Measurements from ENCODE around the gene TMEM229B. TPM values are rescaled to one million over a fixed set of nuclear protein-coding genes. Genes with fewer than 3 reads are reported as not detected.
A peak's percentile ranks its signal among the peaks of the same experiment; 100 is the strongest.

The TMEM229B gene
- polyA plus RNA-seq, 4 donors, result 6.5 to 27.5 (median 11.4) TPM

GRCh38 chr14:67490196-67490595 lies 1.7 kb upstream of the TMEM229B start:
- Histone ChIP-seq H3K4me1 (ENCODE audit: control insufficient read depth in 3 of 3, insufficient read depth in 2 of 3, low read depth in 1 of 3, low read length in 2 of 3) (peaks cover 0 to 2% (median 0%) of the 10 kb centered on the region in 3 donors), H3K4me3 (ENCODE audit: low read depth in 1 of 3, low read length in 3 of 3) (no peak overlapping the region), H3K27ac (ENCODE audit: low read depth in 1 of 3, low read length in 2 of 3) (no peak overlapping the region), H3K27me3 (ENCODE audit: control insufficient read depth in 3 of 3, insufficient read depth in 3 of 3, low read length in 3 of 3) (no peaks in the 10 kb centered on the region), H3K36me3 (ENCODE audit: control insufficient read depth in 3 of 3, insufficient read depth in 2 of 3, low read depth in 1 of 3, low read length in 3 of 3) (peaks cover 0 to 27% (median 2%) of the 10 kb centered on the region in 3 donors), H3K9me3 (ENCODE audit: control insufficient read depth in 2 of 2, insufficient read depth in 1 of 2, low read depth in 1 of 2, low read length in 1 of 2) (peaks cover 0 to 21% of the 10 kb centered on the region in 2 donors)
- WGBS, 3 donors, result 78 to 94% (median 85%) methylated on average over 4 of the region's 4 CpGs
- DNase-seq (no peak), FAIRE-seq (no peak)

GRCh38 chr14:67487332-67487731 lies 1.2 kb downstream of the TMEM229B start:
- Histone ChIP-seq H3K27ac (ENCODE audit: low read depth in 1 of 3, low read length in 2 of 3) (no peak overlapping the region), H3K9me3 (ENCODE audit: control insufficient read depth in 2 of 2, insufficient read depth in 1 of 2, low read depth in 1 of 2, low read length in 1 of 2) (no peaks in the 10 kb centered on the region), H3K27me3 (ENCODE audit: control insufficient read depth in 3 of 3, insufficient read depth in 3 of 3, low read length in 3 of 3) (no peaks in the 10 kb centered on the region), H3K4me3 (ENCODE audit: low read depth in 1 of 3, low read length in 3 of 3) (no peak overlapping the region), H3K36me3 (ENCODE audit: control insufficient read depth in 3 of 3, insufficient read depth in 2 of 3, low read depth in 1 of 3, low read length in 3 of 3) (peaks cover 0 to 40% (median 2%) of the 10 kb centered on the region in 3 donors), H3K4me1 (ENCODE audit: control insufficient read depth in 3 of 3, insufficient read depth in 2 of 3, low read depth in 1 of 3, low read length in 2 of 3) (peaks cover 0 to 4% (median 4%) of the 10 kb centered on the region in 3 donors)
- 77 to 91% (median 84%) methylated on average over 4 of the region's 4 CpGs for WGBS, 3 donors
- FAIRE-seq, result no peak
- DNase-seq, result no peak

- 89 to 93% (median 89%) methylated on average over 4 of the region's 4 CpGs for WGBS, 3 donors
- Histone ChIP-seq H3K27me3 (ENCODE audit: control insufficient read depth in 3 of 3, insufficient read depth in 3 of 3, low read length in 3 of 3) (no peaks in the 10 kb centered on the region), H3K36me3 (ENCODE audit: control insufficient read depth in 3 of 3, insufficient read depth in 2 of 3, low read depth in 1 of 3, low read length in 3 of 3) (peaks cover 0 to 42% (median 2%) of the 10 kb centered on the region in 3 donors), H3K4me3 (ENCODE audit: low read depth in 1 of 3, low read length in 3 of 3) (no peak overlapping the region), H3K27ac (ENCODE audit: low read depth in 1 of 3, low read length in 2 of 3) (no peak overlapping the region), H3K4me1 (ENCODE audit: control insufficient read depth in 3 of 3, insufficient read depth in 2 of 3, low read depth in 1 of 3, low read length in 2 of 3) (peaks cover 0 to 4% (median 4%) of the 10 kb centered on the region in 3 donors), H3K9me3 (ENCODE audit: control insufficient read depth in 2 of 2, insufficient read depth in 1 of 2, low read depth in 1 of 2, low read length in 1 of 2) (no peaks in the 10 kb centered on the region)
- DNase-seq, result no peak
- no peak for FAIRE-seq
These were observed 1.6 kb downstream of the TMEM229B start for GRCh38 chr14:67486890-67487289.

GRCh38 chr14:67485501-67486095 lies 2.9 kb downstream of the TMEM229B start:
- no peak overlapping the region for H3K27ac ChIP-seq (ENCODE audit: low read depth in 1 of 3, low read length in 2 of 3)
- 79 to 95% (median 91%) methylated on average over 4 of the region's 4 CpGs for WGBS, 3 donors
- no peaks in the 10 kb centered on the region for H3K9me3 ChIP-seq (ENCODE audit: control insufficient read depth in 2 of 2, insufficient read depth in 1 of 2, low read depth in 1 of 2, low read length in 1 of 2)
- no peak overlapping the region for H3K4me3 ChIP-seq (ENCODE audit: low read depth in 1 of 3, low read length in 3 of 3)
- DNase-seq (no peak), FAIRE-seq (no peak)
- peaks cover 0 to 4% (median 4%) of the 10 kb centered on the region in 3 donors for H3K4me1 ChIP-seq (ENCODE audit: control insufficient read depth in 3 of 3, insufficient read depth in 2 of 3, low read depth in 1 of 3, low read length in 2 of 3)
- peaks cover 0 to 44% (median 2%) of the 10 kb centered on the region in 3 donors for H3K36me3 ChIP-seq (ENCODE audit: control insufficient read depth in 3 of 3, insufficient read depth in 2 of 3, low read depth in 1 of 3, low read length in 3 of 3)
- no peaks in the 10 kb centered on the region for H3K27me3 ChIP-seq (ENCODE audit: control insufficient read depth in 3 of 3, insufficient read depth in 3 of 3, low read length in 3 of 3)

- Histone ChIP-seq H3K9me3 (ENCODE audit: control insufficient read depth in 2 of 2, insufficient read depth in 1 of 2, low read depth in 1 of 2, low read length in 1 of 2) (no peaks in the 10 kb centered on the region), H3K27ac (ENCODE audit: low read depth in 1 of 3, low read length in 2 of 3) (peak overlapping the region in 1 of 3 donors; percentile 43), H3K27me3 (ENCODE audit: control insufficient read depth in 3 of 3, insufficient read depth in 3 of 3, low read length in 3 of 3) (no peaks in the 10 kb centered on the region), H3K4me3 (ENCODE audit: low read depth in 1 of 3, low read length in 3 of 3) (no peak overlapping the region), H3K36me3 (ENCODE audit: control insufficient read depth in 3 of 3, insufficient read depth in 2 of 3, low read depth in 1 of 3, low read length in 3 of 3) (peaks cover 0 to 50% (median 2%) of the 10 kb centered on the region in 3 donors), H3K4me1 (ENCODE audit: control insufficient read depth in 3 of 3, insufficient read depth in 2 of 3, low read depth in 1 of 3, low read length in 2 of 3) (peaks cover 0 to 4% (median 2%) of the 10 kb centered on the region in 3 donors)
- DNase-seq, result peak; percentile 26 to 84
- WGBS, 3 donors, result 75 to 82% (median 80%) methylated on average over 8 of the region's 8 CpGs
- FAIRE-seq, result no peak
These were observed 4.8 kb downstream of the TMEM229B start for GRCh38 chr14:67483579-67484285.

GRCh38 chr14:67482231-67483164 lies 6.0 kb downstream of the TMEM229B start:
- Histone ChIP-seq H3K9me3 (ENCODE audit: control insufficient read depth in 2 of 2, insufficient read depth in 1 of 2, low read depth in 1 of 2, low read length in 1 of 2) (no peaks in the 10 kb centered on the region), H3K27me3 (ENCODE audit: control insufficient read depth in 3 of 3, insufficient read depth in 3 of 3, low read length in 3 of 3) (no peaks in the 10 kb centered on the region), H3K4me1 (ENCODE audit: control insufficient read depth in 3 of 3, insufficient read depth in 2 of 3, low read depth in 1 of 3, low read length in 2 of 3) (peaks cover 0 to 4% (median 4%) of the 10 kb centered on the region in 3 donors), H3K27ac (ENCODE audit: low read depth in 1 of 3, low read length in 2 of 3) (no peak overlapping the region), H3K4me3 (ENCODE audit: low read depth in 1 of 3, low read length in 3 of 3) (no peak overlapping the region), H3K36me3 (ENCODE audit: control insufficient read depth in 3 of 3, insufficient read depth in 2 of 3, low read depth in 1 of 3, low read length in 3 of 3) (peaks cover 0 to 42% (median 2%) of the 10 kb centered on the region in 3 donors)
- WGBS, 3 donors, result 91 to 95% (median 93%) methylated on average over 8 of the region's 8 CpGs
- FAIRE-seq (no peak), DNase-seq (no peak)

GRCh38 chr14:67480011-67480410 lies 8.5 kb downstream of the TMEM229B start:
- H3K36me3 ChIP-seq (ENCODE audit: control insufficient read depth in 3 of 3, insufficient read depth in 2 of 3, low read depth in 1 of 3, low read length in 3 of 3), result peaks cover 0 to 36% (median 3%) of the 10 kb centered on the region in 3 donors
- no peak overlapping the region for H3K4me3 ChIP-seq (ENCODE audit: low read depth in 1 of 3, low read length in 3 of 3)
- no peaks in the 10 kb centered on the region for H3K27me3 ChIP-seq (ENCODE audit: control insufficient read depth in 3 of 3, insufficient read depth in 3 of 3, low read length in 3 of 3)
- DNase-seq (peak in 1 of 2 donors; percentile 33), FAIRE-seq (no peak)
- WGBS, 3 donors, result 37 to 50% (median 48%) methylated on average over 9 of the region's 9 CpGs
- no peaks in the 10 kb centered on the region for H3K9me3 ChIP-seq (ENCODE audit: control insufficient read depth in 2 of 2, insufficient read depth in 1 of 2, low read depth in 1 of 2, low read length in 1 of 2)
- peaks cover 0 to 4% (median 4%) of the 10 kb centered on the region in 3 donors for H3K4me1 ChIP-seq (ENCODE audit: control insufficient read depth in 3 of 3, insufficient read depth in 2 of 3, low read depth in 1 of 3, low read length in 2 of 3)
- no peak overlapping the region for H3K27ac ChIP-seq (ENCODE audit: low read depth in 1 of 3, low read length in 2 of 3)

GRCh38 chr14:67478800-67479084 lies 9.8 kb downstream of the TMEM229B start:
- H3K4me1 ChIP-seq (ENCODE audit: control insufficient read depth in 3 of 3, insufficient read depth in 2 of 3, low read depth in 1 of 3, low read length in 2 of 3), result peaks cover 0 to 3% (median 2%) of the 10 kb centered on the region in 3 donors
- H3K4me3 ChIP-seq (ENCODE audit: low read depth in 1 of 3, low read length in 3 of 3), result no peak overlapping the region
- no peak for FAIRE-seq
- H3K27ac ChIP-seq (ENCODE audit: low read depth in 1 of 3, low read length in 2 of 3), result peak overlapping the region in 1 of 3 donors; percentile 3
- peaks cover 0 to 38% (median 3%) of the 10 kb centered on the region in 3 donors for H3K36me3 ChIP-seq (ENCODE audit: control insufficient read depth in 3 of 3, insufficient read depth in 2 of 3, low read depth in 1 of 3, low read length in 3 of 3)
- H3K9me3 ChIP-seq (ENCODE audit: control insufficient read depth in 2 of 2, insufficient read depth in 1 of 2, low read depth in 1 of 2, low read length in 1 of 2), result no peaks in the 10 kb centered on the region
- DNase-seq, result no peak
- 79 to 90% (median 82%) methylated on average over 2 of the region's 2 CpGs for WGBS, 3 donors
- H3K27me3 ChIP-seq (ENCODE audit: control insufficient read depth in 3 of 3, insufficient read depth in 3 of 3, low read length in 3 of 3), result no peaks in the 10 kb centered on the region

Measured in small intestine (tissue), 7 donors.